Liver (tissue), 3 donors: ENCODE data around the gene CLPTM1L.
A peak's percentile ranks its signal among the peaks of the same experiment; 100 is the strongest.
"Not testable (repeated sequence)": the region's sequence is repeated elsewhere in the genome, so short reads cannot be mapped to it uniquely, and the experiment has no call there.

Experiments used
- FOXA1 ChIP-seq: IDR thresholded peaks from 2 replicates; pipeline ENCODE4 v1.6.1; 2016; ENCODE audit warnings: antibody characterized with exemption
- GABPA ChIP-seq, 2 donors: IDR thresholded peaks in 1 of 2; conservative IDR thresholded peaks in 1 of 2; 2 replicates each; pipeline ENCODE4 v1.6.1; 2016; ENCODE audit warnings: antibody characterized with exemption in 2 of 2, mild to moderate bottlenecking in 1 of 2, moderate library complexity in 1 of 2
- JUND ChIP-seq, 2 donors: IDR thresholded peaks; 2 replicates each; pipeline ENCODE4 v1.6.1; 2016; ENCODE audit warnings: antibody characterized with exemption in 2 of 2
- RAD21 ChIP-seq, 2 donors: IDR thresholded peaks; 2 replicates each; pipeline ENCODE4 v1.6.1; 2016; ENCODE audit warnings: antibody characterized with exemption in 2 of 2, mild to moderate bottlenecking in 2 of 2
- SP1 ChIP-seq: IDR thresholded peaks from 2 replicates; pipeline ENCODE4 v1.6.1; 2018; ENCODE audit warnings: antibody characterized with exemption, mild to moderate bottlenecking
- TAF1 ChIP-seq: conservative IDR thresholded peaks from 2 replicates; pipeline ENCODE4 v1.6.1; 2016; ENCODE audit warnings: antibody characterized with exemption, mild to moderate bottlenecking
- YY1 ChIP-seq: IDR thresholded peaks from 2 replicates; pipeline ENCODE4 v1.6.1; 2016; ENCODE audit warnings: antibody characterized with exemption, mild to moderate bottlenecking
- TF ChIP-seq, protein P1 (sequence below): IDR thresholded peaks from 2 replicates; pipeline ENCODE4 v1.6.1; 2016; ENCODE audit warnings: antibody characterized with exemption
- TF ChIP-seq, protein P2 (sequence below): fragments of 150-350 bp; IDR thresholded peaks from 2 replicates; pipeline ENCODE4 v1.5.1; 2017; ENCODE audit warnings: improper control_type of control experiment, low read depth, low read length; ENCODE audit not compliant: missing input control
- TF ChIP-seq, protein P3 (sequence below): IDR thresholded peaks from 2 replicates; pipeline ENCODE4 v1.6.1; 2016; ENCODE audit warnings: antibody characterized with exemption
- TF ChIP-seq, protein P4 (sequence below): IDR thresholded peaks from 2 replicates; pipeline ENCODE4 v1.6.1; 2016; ENCODE audit warnings: antibody characterized with exemption, mild to moderate bottlenecking
- TF ChIP-seq, protein P5 (sequence below): IDR thresholded peaks from 2 replicates; pipeline ENCODE4 v1.6.1; 2016; ENCODE audit warnings: antibody characterized with exemption
- donor health status: healthy.
- donor health status: healthy.

DNA sequence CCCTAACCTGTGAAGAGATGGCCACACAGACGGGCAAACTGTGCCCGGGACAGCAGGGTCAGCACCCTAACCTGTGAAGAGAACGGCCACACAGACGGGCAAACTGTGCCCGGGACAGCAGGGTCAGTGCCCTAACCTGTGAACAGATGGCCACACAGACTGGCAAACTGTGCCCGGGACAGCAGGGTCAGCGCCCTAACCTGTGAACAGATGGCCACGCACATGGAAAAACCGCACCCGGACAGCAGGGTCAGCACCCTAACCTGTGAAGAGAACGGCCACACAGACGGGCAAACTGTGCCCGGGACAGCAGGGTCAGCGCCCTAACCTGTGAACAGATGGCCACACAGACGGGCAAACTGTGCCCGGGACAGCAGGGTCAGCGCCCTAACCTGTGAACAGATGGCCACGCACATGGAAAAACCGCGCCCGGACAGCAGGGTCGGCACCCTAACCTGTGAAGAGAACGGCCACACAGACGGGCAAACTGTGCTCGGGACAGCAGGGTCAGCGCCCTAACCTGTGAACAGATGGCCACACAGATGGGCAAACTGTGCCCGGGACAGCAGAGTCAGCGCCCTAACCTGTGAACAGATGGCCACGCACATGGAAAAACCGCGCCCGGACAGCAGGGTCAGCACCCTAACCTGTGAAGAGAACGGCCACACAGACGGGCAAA, 5.6 kb downstream of the CLPTM1L start:
- TF ChIP-seq, protein P1, sequence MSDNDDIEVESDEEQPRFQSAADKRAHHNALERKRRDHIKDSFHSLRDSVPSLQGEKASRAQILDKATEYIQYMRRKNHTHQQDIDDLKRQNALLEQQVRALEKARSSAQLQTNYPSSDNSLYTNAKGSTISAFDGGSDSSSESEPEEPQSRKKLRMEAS: peak; percentile 84
- TF ChIP-seq, protein P2, sequence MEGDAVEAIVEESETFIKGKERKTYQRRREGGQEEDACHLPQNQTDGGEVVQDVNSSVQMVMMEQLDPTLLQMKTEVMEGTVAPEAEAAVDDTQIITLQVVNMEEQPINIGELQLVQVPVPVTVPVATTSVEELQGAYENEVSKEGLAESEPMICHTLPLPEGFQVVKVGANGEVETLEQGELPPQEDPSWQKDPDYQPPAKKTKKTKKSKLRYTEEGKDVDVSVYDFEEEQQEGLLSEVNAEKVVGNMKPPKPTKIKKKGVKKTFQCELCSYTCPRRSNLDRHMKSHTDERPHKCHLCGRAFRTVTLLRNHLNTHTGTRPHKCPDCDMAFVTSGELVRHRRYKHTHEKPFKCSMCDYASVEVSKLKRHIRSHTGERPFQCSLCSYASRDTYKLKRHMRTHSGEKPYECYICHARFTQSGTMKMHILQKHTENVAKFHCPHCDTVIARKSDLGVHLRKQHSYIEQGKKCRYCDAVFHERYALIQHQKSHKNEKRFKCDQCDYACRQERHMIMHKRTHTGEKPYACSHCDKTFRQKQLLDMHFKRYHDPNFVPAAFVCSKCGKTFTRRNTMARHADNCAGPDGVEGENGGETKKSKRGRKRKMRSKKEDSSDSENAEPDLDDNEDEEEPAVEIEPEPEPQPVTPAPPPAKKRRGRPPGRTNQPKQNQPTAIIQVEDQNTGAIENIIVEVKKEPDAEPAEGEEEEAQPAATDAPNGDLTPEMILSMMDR: not testable (repeated sequence)
- TF ChIP-seq SP1 (peak; percentile 88), JUND (IDR thresholded peaks at IDR 0.05) (peak in 1 of 2 donors; percentile 45), YY1 (peak; percentile 26)
- not testable (repeated sequence) for TF ChIP-seq FOXA1; RAD21 (IDR thresholded peaks at IDR 0.05); TAF1; GABPA (IDR thresholded peaks at IDR 0.05 in 1 of 2, conservative IDR thresholded peaks at IDR 0.05 in 1 of 2)
- TF ChIP-seq, protein P3, sequence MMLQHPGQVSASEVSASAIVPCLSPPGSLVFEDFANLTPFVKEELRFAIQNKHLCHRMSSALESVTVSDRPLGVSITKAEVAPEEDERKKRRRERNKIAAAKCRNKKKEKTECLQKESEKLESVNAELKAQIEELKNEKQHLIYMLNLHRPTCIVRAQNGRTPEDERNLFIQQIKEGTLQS: not testable (repeated sequence)
- TF ChIP-seq, protein P4, sequence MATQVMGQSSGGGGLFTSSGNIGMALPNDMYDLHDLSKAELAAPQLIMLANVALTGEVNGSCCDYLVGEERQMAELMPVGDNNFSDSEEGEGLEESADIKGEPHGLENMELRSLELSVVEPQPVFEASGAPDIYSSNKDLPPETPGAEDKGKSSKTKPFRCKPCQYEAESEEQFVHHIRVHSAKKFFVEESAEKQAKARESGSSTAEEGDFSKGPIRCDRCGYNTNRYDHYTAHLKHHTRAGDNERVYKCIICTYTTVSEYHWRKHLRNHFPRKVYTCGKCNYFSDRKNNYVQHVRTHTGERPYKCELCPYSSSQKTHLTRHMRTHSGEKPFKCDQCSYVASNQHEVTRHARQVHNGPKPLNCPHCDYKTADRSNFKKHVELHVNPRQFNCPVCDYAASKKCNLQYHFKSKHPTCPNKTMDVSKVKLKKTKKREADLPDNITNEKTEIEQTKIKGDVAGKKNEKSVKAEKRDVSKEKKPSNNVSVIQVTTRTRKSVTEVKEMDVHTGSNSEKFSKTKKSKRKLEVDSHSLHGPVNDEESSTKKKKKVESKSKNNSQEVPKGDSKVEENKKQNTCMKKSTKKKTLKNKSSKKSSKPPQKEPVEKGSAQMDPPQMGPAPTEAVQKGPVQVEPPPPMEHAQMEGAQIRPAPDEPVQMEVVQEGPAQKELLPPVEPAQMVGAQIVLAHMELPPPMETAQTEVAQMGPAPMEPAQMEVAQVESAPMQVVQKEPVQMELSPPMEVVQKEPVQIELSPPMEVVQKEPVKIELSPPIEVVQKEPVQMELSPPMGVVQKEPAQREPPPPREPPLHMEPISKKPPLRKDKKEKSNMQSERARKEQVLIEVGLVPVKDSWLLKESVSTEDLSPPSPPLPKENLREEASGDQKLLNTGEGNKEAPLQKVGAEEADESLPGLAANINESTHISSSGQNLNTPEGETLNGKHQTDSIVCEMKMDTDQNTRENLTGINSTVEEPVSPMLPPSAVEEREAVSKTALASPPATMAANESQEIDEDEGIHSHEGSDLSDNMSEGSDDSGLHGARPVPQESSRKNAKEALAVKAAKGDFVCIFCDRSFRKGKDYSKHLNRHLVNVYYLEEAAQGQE: peak; percentile 77
- TF ChIP-seq, protein P5, sequence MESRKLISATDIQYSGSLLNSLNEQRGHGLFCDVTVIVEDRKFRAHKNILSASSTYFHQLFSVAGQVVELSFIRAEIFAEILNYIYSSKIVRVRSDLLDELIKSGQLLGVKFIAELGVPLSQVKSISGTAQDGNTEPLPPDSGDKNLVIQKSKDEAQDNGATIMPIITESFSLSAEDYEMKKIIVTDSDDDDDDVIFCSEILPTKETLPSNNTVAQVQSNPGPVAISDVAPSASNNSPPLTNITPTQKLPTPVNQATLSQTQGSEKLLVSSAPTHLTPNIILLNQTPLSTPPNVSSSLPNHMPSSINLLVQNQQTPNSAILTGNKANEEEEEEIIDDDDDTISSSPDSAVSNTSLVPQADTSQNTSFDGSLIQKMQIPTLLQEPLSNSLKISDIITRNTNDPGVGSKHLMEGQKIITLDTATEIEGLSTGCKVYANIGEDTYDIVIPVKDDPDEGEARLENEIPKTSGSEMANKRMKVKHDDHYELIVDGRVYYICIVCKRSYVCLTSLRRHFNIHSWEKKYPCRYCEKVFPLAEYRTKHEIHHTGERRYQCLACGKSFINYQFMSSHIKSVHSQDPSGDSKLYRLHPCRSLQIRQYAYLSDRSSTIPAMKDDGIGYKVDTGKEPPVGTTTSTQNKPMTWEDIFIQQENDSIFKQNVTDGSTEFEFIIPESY: peak; percentile 61
